Mammary epithelial cell (primary cell): ENCODE measurements around the gene SUSD6.

Experiments used
- EZH2 ChIP-seq: IDR thresholded peaks from 2 replicates; pipeline ENCODE4 v1.6.1; 2012; ENCODE audit warnings: low read length, inconsistent platforms, borderline replicate concordance
- TF ChIP-seq, protein P1 (sequence below), 2 donors: IDR thresholded peaks in 1 of 2; conservative IDR thresholded peaks in 1 of 2; 2 replicates each; pipeline ENCODE4 v1.5.1; 2011 to 2012; ENCODE audit warnings: inconsistent platforms in 2 of 2, low read length in 2 of 2, mild to moderate bottlenecking in 2 of 2, control low read depth in 1 of 2, low read depth in 1 of 2; ENCODE audit not compliant: insufficient read depth in 1 of 2; ENCODE audit errors: extremely low read depth in 1 of 2

DNA sequence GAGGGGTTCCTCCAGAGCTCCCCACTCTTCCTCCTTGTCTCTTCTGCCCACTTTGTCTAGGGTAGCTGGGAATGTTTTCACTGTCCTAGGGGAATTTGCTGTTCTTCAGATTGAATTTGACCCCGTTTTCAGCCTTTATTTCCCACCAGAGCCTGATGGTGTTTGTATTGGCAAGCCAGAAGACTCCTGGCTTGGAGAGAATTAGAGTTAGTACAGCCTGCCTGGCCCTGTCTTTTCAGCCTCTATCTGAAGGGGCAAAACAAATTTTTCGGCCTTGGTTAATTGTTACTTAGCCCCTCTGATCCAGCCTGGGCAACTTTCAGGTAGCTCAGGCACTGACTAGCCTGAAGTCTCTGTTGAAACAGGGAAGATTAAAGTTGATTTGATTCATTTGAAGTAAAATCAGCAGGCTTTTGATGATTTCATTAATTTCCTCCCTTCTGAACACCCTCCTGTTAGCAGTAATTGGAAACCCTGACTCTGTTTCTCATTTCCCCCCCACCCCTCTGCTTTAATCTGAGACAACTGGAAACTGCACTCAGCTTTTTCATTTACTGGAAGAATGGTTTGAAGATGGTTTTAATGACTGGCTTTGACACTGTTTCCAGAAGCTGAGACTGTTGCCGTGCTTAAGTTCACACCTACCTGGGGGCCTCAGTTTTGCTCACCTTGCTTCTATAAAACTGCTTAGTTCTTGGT, 63.3 kb downstream of the SUSD6 start:
- TF ChIP-seq, protein P1, sequence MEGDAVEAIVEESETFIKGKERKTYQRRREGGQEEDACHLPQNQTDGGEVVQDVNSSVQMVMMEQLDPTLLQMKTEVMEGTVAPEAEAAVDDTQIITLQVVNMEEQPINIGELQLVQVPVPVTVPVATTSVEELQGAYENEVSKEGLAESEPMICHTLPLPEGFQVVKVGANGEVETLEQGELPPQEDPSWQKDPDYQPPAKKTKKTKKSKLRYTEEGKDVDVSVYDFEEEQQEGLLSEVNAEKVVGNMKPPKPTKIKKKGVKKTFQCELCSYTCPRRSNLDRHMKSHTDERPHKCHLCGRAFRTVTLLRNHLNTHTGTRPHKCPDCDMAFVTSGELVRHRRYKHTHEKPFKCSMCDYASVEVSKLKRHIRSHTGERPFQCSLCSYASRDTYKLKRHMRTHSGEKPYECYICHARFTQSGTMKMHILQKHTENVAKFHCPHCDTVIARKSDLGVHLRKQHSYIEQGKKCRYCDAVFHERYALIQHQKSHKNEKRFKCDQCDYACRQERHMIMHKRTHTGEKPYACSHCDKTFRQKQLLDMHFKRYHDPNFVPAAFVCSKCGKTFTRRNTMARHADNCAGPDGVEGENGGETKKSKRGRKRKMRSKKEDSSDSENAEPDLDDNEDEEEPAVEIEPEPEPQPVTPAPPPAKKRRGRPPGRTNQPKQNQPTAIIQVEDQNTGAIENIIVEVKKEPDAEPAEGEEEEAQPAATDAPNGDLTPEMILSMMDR (conservative IDR thresholded peaks at IDR 0.05 in 1 of 2, IDR thresholded peaks at IDR 0.05 in 1 of 2; ENCODE audit: extremely low read depth in 1 of 2, insufficient read depth in 1 of 2, low read depth in 1 of 2, low read length in 2 of 2): no peak
- TF ChIP-seq EZH2: no peak
